Activated naive CD4-positive, alpha-beta T cell treated with anti-CD3 and anti-CD28 coated beads for 36 hours (primary cell): ENCODE measurements around the gene TCAP. TPM values are rescaled to one million over a fixed set of nuclear protein-coding genes. Genes with fewer than 3 reads are reported as not detected.
"Not testable (repeated sequence)": the region's sequence is repeated elsewhere in the genome, so short reads cannot be mapped to it uniquely, and the experiment has no call there.

Experiments
- CTCF ChIA-PET: fragments of 350-600 bp; sonication (Branson Sonifier 250); formaldehyde crosslinking; loops from one replicate; lab custom pipeline; 2021; ENCODE audit warnings: antibody characterized with exemption; lab: Charles Lee
- DNase-seq: peaks from one replicate; pipeline ENCODE4 v3.0.0-alpha.2; 2020
- H3K27ac Mint-ChIP-seq: one replicate; pipeline ENCODE4 v1.8.0; 2021; ENCODE audit warnings: mild to moderate bottlenecking, mixed read lengths
- H3K27me3 Mint-ChIP-seq: one replicate; pipeline ENCODE4 v1.8.0; 2021; ENCODE audit warnings: low read depth, mixed read lengths
- H3K36me3 Mint-ChIP-seq: one replicate; pipeline ENCODE4 v1.8.0; 2021; ENCODE audit warnings: low read depth, mixed read lengths
- H3K4me1 Mint-ChIP-seq: one replicate; pipeline ENCODE4 v1.8.0; 2021; ENCODE audit warnings: low read depth, mixed read lengths
- H3K4me3 Mint-ChIP-seq: one replicate; pipeline ENCODE4 v1.8.0; 2021; ENCODE audit warnings: mild to moderate bottlenecking, moderate library complexity, mixed read lengths
- H3K9me3 Mint-ChIP-seq: one replicate; pipeline ENCODE4 v1.8.0; 2021; ENCODE audit warnings: mixed read lengths
- intact Hi-C: fragments of 100-400 bp; cut with micrococcal nuclease; formaldehyde crosslinking; loops from one replicate; pipeline ENCODE4 v1.15.1; 2023
- total RNA-seq, 2 experiments: library from RNA; stranded (reverse); gene quantifications; one replicate each; pipeline ENCODE4 v1.2.3, GENCODE V29; 2021

The TCAP gene
- total RNA-seq, 2 experiments from 2014 or later = 0.74 to 1.1 TPM

GRCh38 chr17:39699157-39699817 lies 34.1 kb downstream of the TCAP start:
- H3K4me1 Mint-ChIP-seq, H3K9me3 Mint-ChIP-seq, intact Hi-C loops, H3K27ac Mint-ChIP-seq, H3K4me3 Mint-ChIP-seq, H3K36me3 Mint-ChIP-seq, DNase-seq: not testable (repeated sequence)
- H3K27me3 Mint-ChIP-seq = peaks cover 25% of the 10 kb centered on the region
- CTCF ChIA-PET = interaction anchor here (0.9 to 1.3 kb wide), 2 partner anchors 31 kb away, joined by 3 read pairs; partner anchors contain the start of genes MIEN1 and PNMT

DNA sequence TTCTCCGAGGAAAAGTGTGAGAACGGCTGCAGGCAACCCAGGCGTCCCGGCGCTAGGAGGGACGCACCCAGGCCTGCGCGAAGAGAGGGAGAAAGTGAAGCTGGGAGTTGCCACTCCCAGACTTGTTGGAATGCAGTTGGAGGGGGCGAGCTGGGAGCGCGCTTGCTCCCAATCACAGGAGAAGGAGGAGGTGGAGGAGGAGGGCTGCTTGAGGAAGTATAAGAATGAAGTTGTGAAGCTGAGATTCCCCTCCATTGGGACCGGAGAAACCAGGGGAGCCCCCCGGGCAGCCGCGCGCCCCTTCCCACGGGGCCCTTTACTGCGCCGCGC lies 34.6 kb downstream of the TCAP start, which contains the start of gene ERBB2:
Gene ERBB2 (plus strand): TSS at position 247 of the 330 bp plus-strand sequence. CDS start 175 bp downstream, outside the sequence.
- H3K27ac Mint-ChIP-seq = no peak within 1 kb of the TSS

DNA sequence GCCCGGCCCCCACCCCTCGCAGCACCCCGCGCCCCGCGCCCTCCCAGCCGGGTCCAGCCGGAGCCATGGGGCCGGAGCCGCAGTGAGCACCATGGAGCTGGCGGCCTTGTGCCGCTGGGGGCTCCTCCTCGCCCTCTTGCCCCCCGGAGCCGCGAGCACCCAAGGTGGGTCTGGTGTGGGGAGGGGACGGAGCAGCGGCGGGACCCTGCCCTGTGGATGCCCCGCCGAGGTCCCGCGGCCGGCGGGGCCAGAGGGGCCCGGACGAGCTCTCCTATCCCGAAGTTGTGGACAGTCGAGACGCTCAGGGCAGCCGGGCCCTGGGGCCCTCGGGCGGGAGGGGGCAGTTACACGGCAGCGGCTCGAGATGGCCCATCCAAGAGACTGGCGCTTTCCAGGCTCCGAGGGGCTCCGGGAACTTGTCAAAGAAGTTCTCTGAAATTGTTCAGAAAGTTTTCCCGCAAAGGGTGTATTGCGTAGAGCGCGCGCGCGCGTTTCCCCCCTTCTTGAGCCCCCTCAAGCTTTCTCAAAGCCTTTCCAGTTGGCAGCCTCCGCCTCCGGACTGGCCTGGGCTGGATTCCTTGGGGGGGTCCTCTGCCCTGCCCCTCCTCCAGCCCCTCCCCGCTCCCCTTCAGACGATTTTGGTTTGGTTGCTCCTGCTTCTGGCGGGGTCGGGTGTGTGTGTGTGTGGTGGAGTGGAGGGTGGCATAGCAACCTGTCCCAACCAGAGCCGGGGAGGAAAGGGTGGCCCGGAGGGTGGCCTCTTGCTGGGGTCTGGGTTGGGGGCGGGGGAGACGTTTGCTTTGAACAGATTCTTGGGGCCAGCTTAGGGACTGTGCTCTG lies 35.2 kb downstream of the TCAP start:
- intact Hi-C loops = no loop called here
- Mint-ChIP-seq H3K4me1 (peaks cover 9% of the 10 kb centered on the region), H3K4me3 (no peak overlapping the region), H3K27me3 (peaks cover 25% of the 10 kb centered on the region), H3K9me3 (no peaks in the 10 kb centered on the region), H3K36me3 (no peaks in the 10 kb centered on the region), H3K27ac (no peak overlapping the region)
- CTCF ChIA-PET = interaction anchor here (0.6 to 1.3 kb wide), 3 partner anchors 30 to 537 kb away, joined by 3 read pairs; partner anchors contain the start of genes MIEN1 and PNMT
- no peak for DNase-seq

More for the DNA sequence above, 34.6 kb downstream of the TCAP start, which contains the start of gene ERBB2:
- intact Hi-C loops = no loop called here
- Mint-ChIP-seq H3K36me3 (no peaks in the 10 kb centered on the region), H3K4me3 (no peak within 1 kb of the TSS), H3K4me1 (peaks cover 9% of the 10 kb centered on the region), H3K27me3 (peaks cover 25% of the 10 kb centered on the region), H3K9me3 (no peaks in the 10 kb centered on the region)
- CTCF ChIA-PET = interaction anchor here (0.9 to 1.3 kb wide), 2 partner anchors 31 to 32 kb away, joined by 3 read pairs; partner anchors contain the start of genes MIEN1 and PNMT
- no peak for DNase-seq

- CTCF ChIA-PET = no interaction called here
- no peaks in the 10 kb centered on the region for H3K9me3 Mint-ChIP-seq
- peaks cover 9% of the 10 kb centered on the region for H3K4me1 Mint-ChIP-seq
- intact Hi-C loops = no loop called here
- no peak overlapping the region for H3K4me3 Mint-ChIP-seq
- H3K36me3 Mint-ChIP-seq = no peaks in the 10 kb centered on the region
- peaks cover 25% of the 10 kb centered on the region for H3K27me3 Mint-ChIP-seq
- no peak overlapping the region for H3K27ac Mint-ChIP-seq
- no peak for DNase-seq
These were observed 36.0 kb downstream of the TCAP start for GRCh38 chr17:39701012-39701783.

- Mint-ChIP-seq H3K9me3 (no peaks in the 10 kb centered on the region), H3K4me1 (peaks cover 12% of the 10 kb centered on the region), H3K36me3 (no peaks in the 10 kb centered on the region), H3K27ac (no peak overlapping the region), H3K27me3 (peaks cover 25% of the 10 kb centered on the region), H3K4me3 (no peak overlapping the region)
- DNase-seq = no peak
- CTCF ChIA-PET = no interaction called here
- intact Hi-C loops = no loop called here
These were observed 36.8 kb downstream of the TCAP start for GRCh38 chr17:39701784-39702422.

DNA sequence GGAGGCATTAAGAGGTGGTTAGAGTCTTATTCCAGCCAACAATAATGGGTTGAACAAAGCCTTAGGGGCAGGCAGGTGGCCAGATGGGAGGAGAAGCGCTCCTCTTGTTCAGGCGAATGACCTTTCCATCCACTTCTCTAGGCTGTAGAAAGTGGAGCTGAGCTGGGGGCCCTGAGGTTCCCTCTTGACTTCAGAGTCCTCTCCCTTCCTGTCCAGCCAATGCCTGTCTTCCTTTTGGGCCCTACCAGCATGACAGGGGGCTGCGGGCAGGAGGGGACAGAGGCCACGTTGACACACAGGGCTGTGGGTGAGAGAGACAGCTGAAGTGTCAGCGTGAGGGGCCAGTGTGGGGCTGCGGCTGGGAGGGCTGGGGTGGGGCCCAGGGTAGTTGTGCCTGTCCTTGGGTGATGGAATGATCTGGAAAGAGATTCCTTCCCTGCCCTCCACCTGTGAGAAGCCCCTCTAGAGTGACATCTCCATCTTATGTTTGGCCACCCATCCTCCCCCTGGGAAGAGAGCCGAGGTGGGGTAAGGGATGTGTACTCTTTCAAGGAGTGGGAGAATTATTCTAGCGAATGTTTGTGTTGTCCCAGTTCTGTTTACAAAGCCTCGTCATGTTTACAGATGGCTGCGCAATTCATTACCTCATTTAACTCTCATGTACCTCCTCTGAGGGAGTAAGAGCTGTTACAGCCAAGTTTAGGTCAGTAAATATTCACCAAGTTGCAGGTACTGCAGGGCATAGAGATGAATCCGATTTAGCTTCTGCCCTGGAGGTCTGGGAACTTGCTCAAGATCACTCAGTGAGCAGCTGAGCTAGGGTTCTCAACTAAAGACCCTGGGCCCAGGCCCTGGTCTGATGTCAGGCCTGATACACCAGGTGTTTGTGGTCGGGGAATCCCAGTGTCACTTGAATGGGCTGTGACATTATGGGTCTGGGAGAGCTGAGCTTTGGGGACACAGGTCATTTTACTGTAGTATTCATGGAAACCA lies 38.0 kb downstream of the TCAP start:
- Mint-ChIP-seq H3K27me3 (peaks cover 25% of the 10 kb centered on the region), H3K4me3 (no peak overlapping the region), H3K27ac (no peak overlapping the region), H3K4me1 (peaks cover 19% of the 10 kb centered on the region), H3K9me3 (no peaks in the 10 kb centered on the region), H3K36me3 (no peaks in the 10 kb centered on the region)
- CTCF ChIA-PET = interaction anchor here (1.3 kb wide), 1 partner anchor 26 kb away, joined by 3 read pairs; no protein-coding TSS in a partner anchor
- intact Hi-C loops = no loop called here
- DNase-seq = no peak

GRCh38 chr17:39703913-39704312 lies 38.8 kb downstream of the TCAP start:
- Mint-ChIP-seq H3K27ac (no peak overlapping the region), H3K4me3 (no peak overlapping the region), H3K4me1 (peaks cover 19% of the 10 kb centered on the region), H3K36me3 (no peaks in the 10 kb centered on the region), H3K27me3 (peaks cover 23% of the 10 kb centered on the region), H3K9me3 (no peaks in the 10 kb centered on the region)
- intact Hi-C loops = no loop called here
- no peak for DNase-seq
- CTCF ChIA-PET = interaction anchor here (1.3 kb wide), 1 partner anchor 25 kb away, joined by 3 read pairs; no protein-coding TSS in a partner anchor

DNA sequence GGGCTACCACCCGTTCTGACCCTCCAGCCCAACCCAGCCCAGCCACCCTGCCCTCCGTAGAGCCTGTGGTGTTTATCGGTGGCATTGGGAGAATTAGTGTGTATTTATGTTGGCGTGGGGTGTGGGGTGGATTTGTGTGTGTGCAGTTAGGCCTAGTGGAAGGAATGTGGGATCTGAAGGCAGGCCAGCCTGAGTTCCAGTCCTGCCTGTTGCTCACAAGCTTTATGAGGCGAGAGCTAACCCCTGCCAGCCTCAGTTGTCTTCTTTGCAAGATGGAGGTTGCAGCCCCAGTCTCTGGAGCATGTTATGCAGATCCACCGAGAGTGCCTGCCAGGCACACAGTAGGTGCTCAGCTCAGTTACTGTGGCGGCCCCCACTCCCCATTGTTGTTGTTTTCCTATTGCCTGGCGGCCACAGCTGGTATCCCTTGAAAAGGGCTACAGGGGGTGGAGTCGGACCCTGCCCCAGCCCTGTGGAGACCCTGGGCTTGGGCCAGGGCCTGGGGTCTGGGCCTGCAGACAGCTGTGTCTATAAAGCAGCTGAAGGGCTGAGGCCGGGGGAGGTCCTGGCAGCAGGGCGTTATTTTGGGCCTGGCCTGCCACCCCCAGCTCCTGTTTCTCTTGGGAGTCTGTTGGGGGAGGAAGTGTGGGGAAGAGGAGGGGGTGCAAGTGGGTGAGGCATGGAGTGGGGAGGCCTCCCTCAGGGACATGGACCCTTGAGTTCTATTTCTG lies 39.8 kb downstream of the TCAP start:
- CTCF ChIA-PET = no interaction called here
- Mint-ChIP-seq H3K4me3 (no peak overlapping the region), H3K36me3 (no peaks in the 10 kb centered on the region), H3K4me1 (peaks cover 15% of the 10 kb centered on the region), H3K9me3 (no peaks in the 10 kb centered on the region), H3K27me3 (peaks cover 14% of the 10 kb centered on the region), H3K27ac (no peak overlapping the region)
- intact Hi-C loops = no loop called here
- no peak for DNase-seq

DNA sequence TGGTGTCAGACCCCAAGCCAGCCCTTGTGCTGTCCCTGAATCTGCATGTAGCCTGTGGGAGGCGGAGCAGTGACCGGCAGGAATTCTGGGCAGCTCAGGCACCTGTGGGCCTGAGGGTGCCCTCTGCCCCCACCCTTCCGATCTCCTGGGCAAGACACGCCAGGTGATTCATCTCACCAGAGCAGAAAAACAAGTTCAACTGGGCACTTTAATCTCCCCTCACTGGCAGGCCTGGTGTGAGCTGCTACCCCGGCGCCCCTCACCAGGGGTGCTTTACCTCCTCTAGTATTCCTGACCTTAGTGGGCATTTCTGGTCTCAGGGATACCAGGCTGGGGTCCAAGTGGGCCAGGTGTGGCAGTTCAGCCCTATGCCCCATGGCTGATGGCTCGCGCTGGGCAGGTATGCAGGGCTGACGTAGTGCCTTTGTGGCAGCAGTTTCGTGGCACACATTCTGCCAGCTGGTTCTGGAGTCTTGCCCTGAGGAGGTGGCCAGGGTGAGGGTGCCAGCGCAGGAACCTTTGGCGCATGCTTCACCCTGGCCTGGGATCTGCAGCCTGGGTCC lies 40.7 kb downstream of the TCAP start:
- Mint-ChIP-seq H3K27ac (no peak overlapping the region), H3K4me1 (peaks cover 12% of the 10 kb centered on the region), H3K4me3 (no peak overlapping the region), H3K9me3 (no peaks in the 10 kb centered on the region), H3K27me3 (peaks cover 9% of the 10 kb centered on the region), H3K36me3 (no peaks in the 10 kb centered on the region)
- CTCF ChIA-PET = no interaction called here
- DNase-seq = no peak
- intact Hi-C loops = no loop called here

DNA sequence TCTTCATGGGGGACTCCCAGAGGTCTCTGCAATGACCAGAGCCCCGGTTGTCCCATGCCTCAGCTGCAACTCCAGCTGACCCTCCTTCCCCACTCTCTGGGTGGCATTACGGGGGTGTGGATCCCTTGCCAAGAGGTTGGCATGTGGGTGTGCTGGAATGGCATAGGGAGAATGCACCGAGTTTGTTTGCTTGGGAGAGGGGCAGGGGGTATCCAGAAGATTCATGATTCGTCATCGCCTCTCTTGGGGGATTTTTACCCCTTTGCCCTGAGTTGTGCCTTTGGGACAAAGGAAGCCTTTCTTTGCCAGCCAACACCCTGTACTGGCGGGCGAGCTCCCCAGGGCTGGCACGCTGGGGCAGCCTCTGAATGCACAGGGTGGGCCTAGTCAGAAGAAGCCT lies 41.2 kb downstream of the TCAP start:
- DNase-seq = no peak
- intact Hi-C loops = no loop called here
- H3K27ac Mint-ChIP-seq = no peak overlapping the region
- H3K36me3 Mint-ChIP-seq = no peaks in the 10 kb centered on the region
- H3K9me3 Mint-ChIP-seq = no peaks in the 10 kb centered on the region
- H3K4me3 Mint-ChIP-seq = no peak overlapping the region
- CTCF ChIA-PET = no interaction called here
- H3K27me3 Mint-ChIP-seq = peaks cover 4% of the 10 kb centered on the region
- H3K4me1 Mint-ChIP-seq = peaks cover 10% of the 10 kb centered on the region
